HEK293 (cell line): ENCODE data around the gene GTF2IRD1.
"Not testable (repeated sequence)": the region's sequence is repeated elsewhere in the genome, so short reads cannot be mapped to it uniquely, and the experiment has no call there.

ENCODE experiments used
- CTCF ChIA-PET: fragments of 350-600 bp; formaldehyde crosslinking; extraction: SDS; loops from one replicate; lab custom pipeline; 2021; ENCODE audit warnings: antibody characterized with exemption; lab: Yijun Ruan, JAX
- POLR2A ChIA-PET: fragments of 300-600 bp; formaldehyde crosslinking; extraction: SDS; loops from one replicate; lab custom pipeline; 2020; ENCODE audit warnings: antibody characterized with exemption, inconsistent platforms; lab: Yijun Ruan, JAX
- H3K27ac ChIP-seq: fragments of 200-500 bp; sonication (Bioruptor generic); 2 replicates; pipeline ENCODE4 v1.5.1; 2014; ENCODE audit warnings: low read depth, low read length, control low read depth, inconsistent platforms; ENCODE audit errors: extremely low read depth
- H3K36me3 ChIP-seq, 2 experiments: fragments of 200-500 bp in 1 of 2; sonication (Bioruptor generic) in 1 of 2; 1 replicate in 1 of 2; 2 replicates in 1 of 2; pipeline ENCODE4 v1.5.1; 2014 to 2017; ENCODE audit warnings: inconsistent platforms in 2 of 2, low read length in 2 of 2; ENCODE audit not compliant: control insufficient read depth in 2 of 2, insufficient read depth in 1 of 2
- H3K4me1 ChIP-seq: fragments of 200-500 bp; sonication (Bioruptor generic); 2 replicates; pipeline ENCODE4 v1.5.1; 2014; ENCODE audit warnings: mild to moderate bottlenecking, low read length, inconsistent platforms; ENCODE audit not compliant: control insufficient read depth, insufficient read depth
- H3K4me3 ChIP-seq: 2 replicates; pipeline ENCODE4 v1.5.1; 2011; ENCODE audit warnings: low read depth, mild to moderate bottlenecking, control low read depth, low read length, moderate library complexity
- H3K9me3 ChIP-seq: fragments of 200-500 bp; sonication (Bioruptor generic); 2 replicates; pipeline ENCODE4 v1.5.1; 2014; ENCODE audit warnings: low read depth, low read length, inconsistent platforms; ENCODE audit not compliant: control insufficient read depth, insufficient read depth
- BCL6B ChIP-seq: fragments of 450-650 bp; formaldehyde crosslinking; IDR thresholded peaks from 2 replicates; pipeline ENCODE4 v1.5.1; 2017; ENCODE audit warnings: missing biosample characterization, missing genetic modification characterization
- CTCF ChIP-seq: fragments of 450-650 bp; formaldehyde crosslinking; IDR thresholded peaks from 2 replicates; pipeline ENCODE4 v1.5.1; 2016; ENCODE audit warnings: missing biosample characterization, missing genetic modification characterization
- GLI4 ChIP-seq: fragments of 450-650 bp; formaldehyde crosslinking; IDR thresholded peaks from 2 replicates; pipeline ENCODE4 v1.5.1; 2016; ENCODE audit warnings: missing biosample characterization, missing genetic modification characterization
- GLIS2 ChIP-seq: fragments of 450-650 bp; formaldehyde crosslinking; IDR thresholded peaks from 2 replicates; pipeline ENCODE4 v1.5.1; 2016; ENCODE audit warnings: missing biosample characterization, missing genetic modification characterization
- KLF9 ChIP-seq: fragments of 450-650 bp; formaldehyde crosslinking; IDR thresholded peaks from 2 replicates; pipeline ENCODE4 v1.5.1; 2016; ENCODE audit warnings: missing biosample characterization, missing genetic modification characterization, low read depth
- REPIN1 ChIP-seq: fragments of 450-650 bp; formaldehyde crosslinking; IDR thresholded peaks from 2 replicates; pipeline ENCODE4 v1.5.1; 2017; ENCODE audit warnings: missing biosample characterization, missing genetic modification characterization, low read depth
- ZBTB21 ChIP-seq: fragments of 450-650 bp; formaldehyde crosslinking; IDR thresholded peaks from 2 replicates; pipeline ENCODE4 v1.5.1; 2017; ENCODE audit warnings: missing biosample characterization, missing genetic modification characterization
- ZNF10 ChIP-seq: fragments of 450-650 bp; formaldehyde crosslinking; IDR thresholded peaks from 2 replicates; pipeline ENCODE4 v1.5.1; 2017; ENCODE audit warnings: missing biosample characterization, missing genetic modification characterization
- ZNF114 ChIP-seq: fragments of 450-650 bp; formaldehyde crosslinking; IDR thresholded peaks from 2 replicates; pipeline ENCODE4 v1.5.0; 2017; ENCODE audit warnings: missing biosample characterization, missing genetic modification characterization
- ZNF148 ChIP-seq: fragments of 450-650 bp; formaldehyde crosslinking; IDR thresholded peaks from 2 replicates; pipeline ENCODE4 v1.5.0; 2017; ENCODE audit warnings: missing biosample characterization, missing genetic modification characterization, borderline replicate concordance
- ZNF16 ChIP-seq: fragments of 450-650 bp; formaldehyde crosslinking; IDR thresholded peaks from 2 replicates; pipeline ENCODE4 v1.5.1; 2016; ENCODE audit warnings: low read depth, missing biosample characterization, missing genetic modification characterization
- ZNF174 ChIP-seq: fragments of 450-650 bp; formaldehyde crosslinking; IDR thresholded peaks from 2 replicates; pipeline ENCODE4 v1.5.0; 2017; ENCODE audit warnings: missing biosample characterization, mild to moderate bottlenecking, missing genetic modification characterization
- ZNF335 ChIP-seq: fragments of 450-650 bp; formaldehyde crosslinking; conservative IDR thresholded peaks from 2 replicates; pipeline ENCODE4 v1.5.1; 2016; ENCODE audit warnings: missing biosample characterization, missing genetic modification characterization
- ZNF398 ChIP-seq: fragments of 450-650 bp; formaldehyde crosslinking; IDR thresholded peaks from 2 replicates; pipeline ENCODE4 v1.5.1; 2017; ENCODE audit warnings: missing biosample characterization, missing genetic modification characterization
- ZNF449 ChIP-seq: fragments of 450-650 bp; formaldehyde crosslinking; IDR thresholded peaks from 2 replicates; pipeline ENCODE4 v1.5.1; 2017; ENCODE audit warnings: missing biosample characterization, mild to moderate bottlenecking, missing genetic modification characterization, moderate library complexity
- ZNF48 ChIP-seq: fragments of 450-650 bp; formaldehyde crosslinking; IDR thresholded peaks from 2 replicates; pipeline ENCODE4 v1.5.1; 2016; ENCODE audit warnings: missing biosample characterization, missing genetic modification characterization
- ZNF600 ChIP-seq: fragments of 450-650 bp; formaldehyde crosslinking; IDR thresholded peaks from 2 replicates; pipeline ENCODE4 v1.5.1; 2016; ENCODE audit warnings: missing biosample characterization, missing genetic modification characterization
- ZNF701 ChIP-seq: fragments of 450-650 bp; formaldehyde crosslinking; IDR thresholded peaks from 2 replicates; pipeline ENCODE4 v1.5.1; 2016; ENCODE audit warnings: missing biosample characterization, missing genetic modification characterization
- ZSCAN16 ChIP-seq: fragments of 450-650 bp; formaldehyde crosslinking; IDR thresholded peaks from 2 replicates; pipeline ENCODE4 v1.5.1; 2016; ENCODE audit warnings: missing biosample characterization, missing genetic modification characterization
- ZSCAN5A ChIP-seq: fragments of 450-650 bp; formaldehyde crosslinking; IDR thresholded peaks from 2 replicates; pipeline ENCODE4 v1.5.1; 2016; ENCODE audit warnings: missing biosample characterization, missing genetic modification characterization

Gene GTF2IRD1

GRCh38 chr7:74545921-74546320 lies 92.2 kb downstream of the GTF2IRD1 start:
- H3K27ac ChIP-seq: no peak overlapping the region
- ChIA-PET CTCF (interaction anchor here (0.6 to 1.3 kb wide), 4 partner anchors 72 to 128 kb away, joined by 3 to 4 read pairs (median 3); no protein-coding TSS in a partner anchor), POLR2A (no interaction called here)
- H3K4me1 ChIP-seq: no peaks in the 10 kb centered on the region
- no peaks in the 10 kb centered on the region for H3K9me3 ChIP-seq
- H3K4me3 ChIP-seq: no peak overlapping the region
- TF ChIP-seq ZNF398 (tag by site-specific recombination): no peak
- TF ChIP-seq ZNF16: no peak
- no peak for TF ChIP-seq ZBTB21 (tag by site-specific recombination)
- no peak for TF ChIP-seq GLIS2 (tag by site-specific recombination)
- TF ChIP-seq ZNF48 (tag by site-specific recombination): no peak
- no peak for TF ChIP-seq CTCF
- TF ChIP-seq KLF9 (tag by site-specific recombination): no peak
- no peak for TF ChIP-seq ZSCAN16
- TF ChIP-seq ZNF114: no peak
- no peak for TF ChIP-seq ZNF701 (tag by site-specific recombination)
- H3K36me3 ChIP-seq: peaks cover 19 to 35% of the 10 kb centered on the region in 2 experiments; a peak in 2 of 3 replicates

- H3K36me3 ChIP-seq: peaks cover 13 to 21% of the 10 kb centered on the region in 2 experiments; a peak in 2 of 3 replicates
- H3K9me3 ChIP-seq, H3K4me3 ChIP-seq, H3K27ac ChIP-seq, H3K4me1 ChIP-seq, POLR2A ChIA-PET: not testable (repeated sequence)
- CTCF ChIA-PET: interaction anchor here (1.2 to 3.3 kb wide), 2 partner anchors 9 to 12 kb away, joined by 3 to 22 read pairs; no protein-coding TSS in a partner anchor
These were observed 99.9 kb downstream of the GTF2IRD1 start for GRCh38 chr7:74553596-74554012.

- H3K27ac ChIP-seq: no peak overlapping the region
- H3K36me3 ChIP-seq: peaks cover 14 to 27% of the 10 kb centered on the region in 2 experiments; a peak in 2 of 3 replicates
- POLR2A ChIA-PET: no interaction called here
- no peaks in the 10 kb centered on the region for H3K4me1 ChIP-seq
- CTCF ChIA-PET: interaction anchor here (0.6 to 3.3 kb wide), 5 partner anchors 9 to 699 kb away, joined by 3 to 22 read pairs (median 3); no protein-coding TSS in a partner anchor
- H3K9me3 ChIP-seq: no peaks in the 10 kb centered on the region
- H3K4me3 ChIP-seq: no peak overlapping the region
- no peak for TF ChIP-seq ZNF148
- TF ChIP-seq ZNF174: no peak
- TF ChIP-seq ZNF10 (tag by site-specific recombination): no peak
- TF ChIP-seq ZNF600: no peak
- no peak for TF ChIP-seq ZNF449 (tag by site-specific recombination)
- no peak for TF ChIP-seq ZNF335 (tag by site-specific recombination)
- no peak for TF ChIP-seq GLI4 (tag by site-specific recombination)
- TF ChIP-seq BCL6B (tag by site-specific recombination): no peak
- TF ChIP-seq ZSCAN5A (tag by site-specific recombination): no peak
- no peak for TF ChIP-seq REPIN1 (tag by site-specific recombination)
These were observed 100.5 kb downstream of the GTF2IRD1 start for GRCh38 chr7:74554178-74554577.
